Activated CD4-positive, alpha-beta T cell treated with anti-CD3 and anti-CD28 coated beads, Interleukin-2, amount 50 U/mL, for 24 hours (primary cell): ENCODE measurements around the gene ARHGEF28.
A peak's percentile ranks its signal among the peaks of the same experiment; 100 is the strongest.

Experiments
- DNase-seq, 2 donors: peaks; one replicate each; pipeline ENCODE4 v3.0.0-alpha.2; 2020; ENCODE audit warnings: low read depth in 1 of 2, low spot score in 1 of 2

ARHGEF28 gene

GRCh38 chr5:73770172-73771025, 144.4 kb downstream of the ARHGEF28 start:
- DNase-seq, result no peak

GRCh38 chr5:73774924-73775323, 148.9 kb downstream of the ARHGEF28 start:
- DNase-seq, result no peak

- DNase-seq, result no peak
Measured at GRCh38 chr5:73776405-73776804, 150.4 kb downstream of the ARHGEF28 start.

- no peak for DNase-seq
Measured at GRCh38 chr5:73777192-73777591, 151.2 kb downstream of the ARHGEF28 start.

GRCh38 chr5:73780302-73781080, 154.5 kb downstream of the ARHGEF28 start:
- no peak for DNase-seq

GRCh38 chr5:73781107-73781768, 155.2 kb downstream of the ARHGEF28 start:
- no peak for DNase-seq

- no peak for DNase-seq
Measured at GRCh38 chr5:73783828-73784227, 157.8 kb downstream of the ARHGEF28 start.

- no peak for DNase-seq
Measured at GRCh38 chr5:73786043-73786831, 160.2 kb downstream of the ARHGEF28 start.

- DNase-seq, result no peak
Measured at GRCh38 chr5:73789851-73790281, 163.9 kb downstream of the ARHGEF28 start.

GRCh38 chr5:73791389-73791788, 165.4 kb downstream of the ARHGEF28 start:
- no peak for DNase-seq

GRCh38 chr5:73792687-73793320, 166.8 kb downstream of the ARHGEF28 start:
- DNase-seq, result peak; percentile 46 to 54

GRCh38 chr5:73793911-73794310, 167.9 kb downstream of the ARHGEF28 start:
- DNase-seq, result no peak

GRCh38 chr5:73796164-73797131, 170.5 kb downstream of the ARHGEF28 start:
- no peak for DNase-seq

- no peak for DNase-seq
Measured at GRCh38 chr5:73797132-73797510, 171.1 kb downstream of the ARHGEF28 start.

- no peak for DNase-seq
Measured at GRCh38 chr5:73799401-73799972, 173.5 kb downstream of the ARHGEF28 start.

GRCh38 chr5:73801686-73802085, 175.7 kb downstream of the ARHGEF28 start:
- DNase-seq, result no peak

- DNase-seq, result no peak
Measured at GRCh38 chr5:73805449-73805848, 179.5 kb downstream of the ARHGEF28 start.

GRCh38 chr5:73808911-73809310, 182.9 kb downstream of the ARHGEF28 start:
- no peak for DNase-seq

- no peak for DNase-seq
Measured at GRCh38 chr5:73810429-73810828, 184.4 kb downstream of the ARHGEF28 start.
